ENCODE results near the gene PHACTR3. TPM values are rescaled to one million over a fixed set of nuclear protein-coding genes. Genes with fewer than 3 reads are reported as not detected.

PHACTR3 gene
- total RNA-seq, 6 experiments from 2014 or later, result 0.12 to 0.35 (median 0.23) TPM; not detected in 2

DNA sequence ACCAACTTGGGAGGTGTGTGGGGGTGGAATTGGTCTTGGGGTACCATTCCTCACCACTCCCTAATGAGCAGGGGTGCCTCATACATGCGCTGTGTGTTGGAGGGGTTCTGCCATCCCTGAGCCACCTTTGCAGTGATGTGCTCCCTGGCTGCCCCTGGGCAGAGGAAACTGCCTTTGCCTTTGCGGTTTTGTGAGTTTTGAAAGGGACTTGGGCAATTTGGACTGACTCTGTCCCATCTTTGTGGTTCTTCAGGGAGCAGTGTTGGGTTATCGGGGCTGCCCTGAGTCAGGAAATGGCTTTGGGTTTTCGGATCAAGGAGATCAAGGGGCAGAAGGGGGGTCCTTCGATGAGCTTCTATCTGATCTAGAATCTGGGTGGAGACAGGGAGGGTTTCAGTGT is 3.9 kb upstream of the PHACTR3 start:
- Histone ChIP-seq H3K4me1 (no peaks in the 10 kb centered on the region), H3K4me3 (no peak overlapping the region), H3K27ac (no peak overlapping the region), H3K36me3 (no peaks in the 10 kb centered on the region), H3K9me3 (no peaks in the 10 kb centered on the region), H3K27me3 (no peaks in the 10 kb centered on the region)
- DNase-seq, result peak in 1 of 3 donors; percentile 20
- WGBS (ENCODE audit: insufficient coverage, low coverage, low lambda C conversion rate, missing lambda C conversion rate), result 46% methylated on average over 3 of the region's 5 CpGs
- ATAC-seq, result no peak
- TF ChIP-seq, protein P1, sequence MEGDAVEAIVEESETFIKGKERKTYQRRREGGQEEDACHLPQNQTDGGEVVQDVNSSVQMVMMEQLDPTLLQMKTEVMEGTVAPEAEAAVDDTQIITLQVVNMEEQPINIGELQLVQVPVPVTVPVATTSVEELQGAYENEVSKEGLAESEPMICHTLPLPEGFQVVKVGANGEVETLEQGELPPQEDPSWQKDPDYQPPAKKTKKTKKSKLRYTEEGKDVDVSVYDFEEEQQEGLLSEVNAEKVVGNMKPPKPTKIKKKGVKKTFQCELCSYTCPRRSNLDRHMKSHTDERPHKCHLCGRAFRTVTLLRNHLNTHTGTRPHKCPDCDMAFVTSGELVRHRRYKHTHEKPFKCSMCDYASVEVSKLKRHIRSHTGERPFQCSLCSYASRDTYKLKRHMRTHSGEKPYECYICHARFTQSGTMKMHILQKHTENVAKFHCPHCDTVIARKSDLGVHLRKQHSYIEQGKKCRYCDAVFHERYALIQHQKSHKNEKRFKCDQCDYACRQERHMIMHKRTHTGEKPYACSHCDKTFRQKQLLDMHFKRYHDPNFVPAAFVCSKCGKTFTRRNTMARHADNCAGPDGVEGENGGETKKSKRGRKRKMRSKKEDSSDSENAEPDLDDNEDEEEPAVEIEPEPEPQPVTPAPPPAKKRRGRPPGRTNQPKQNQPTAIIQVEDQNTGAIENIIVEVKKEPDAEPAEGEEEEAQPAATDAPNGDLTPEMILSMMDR (IDR thresholded peaks at IDR 0.05), result no peak
- TF ChIP-seq POLR2A (IDR thresholded peaks at IDR 0.05), result no peak
- intact Hi-C loops (cut with DNase I), result no loop called here

DNA sequence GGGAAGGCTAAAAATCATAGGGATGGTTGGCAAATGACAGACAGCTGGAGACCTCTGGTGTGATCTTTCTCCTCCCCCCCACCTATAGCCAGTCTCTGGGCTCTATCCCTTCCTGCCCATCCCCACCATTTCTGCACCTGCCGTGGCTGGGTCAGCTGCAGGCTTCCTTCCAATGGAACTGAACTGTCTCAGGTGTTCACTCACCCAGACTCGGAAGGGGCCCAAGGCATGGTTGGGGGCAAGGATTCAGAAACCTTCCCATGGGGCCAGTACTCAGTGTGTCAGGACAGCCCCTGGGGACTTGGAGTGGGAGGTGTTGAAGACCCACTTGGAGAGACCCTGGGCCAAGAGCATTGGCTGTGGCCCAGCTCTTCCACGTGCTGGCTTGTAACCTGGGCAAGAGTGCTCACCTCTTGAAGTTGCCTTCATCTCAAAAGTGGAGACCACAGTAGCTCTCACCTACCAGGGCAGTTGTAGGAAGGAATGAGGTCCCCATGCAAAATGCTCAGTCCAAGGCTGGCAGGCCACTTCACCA is 1.7 kb upstream of the PHACTR3 start:
- intact Hi-C loops (cut with DNase I), result no loop called here
- H3K4me1 ChIP-seq, result no peaks in the 10 kb centered on the region
- TF ChIP-seq, protein P1 (IDR thresholded peaks at IDR 0.05), result no peak
- no peak for TF ChIP-seq POLR2A (IDR thresholded peaks at IDR 0.05)
- WGBS (ENCODE audit: insufficient coverage, low coverage, low lambda C conversion rate, missing lambda C conversion rate), result 58% methylated on average over 2 of the region's 3 CpGs
- H3K36me3 ChIP-seq, result no peaks in the 10 kb centered on the region
- no peak for ATAC-seq
- peak in 1 of 3 donors; percentile 10 for DNase-seq
- no peaks in the 10 kb centered on the region for H3K27me3 ChIP-seq
- no peaks in the 10 kb centered on the region for H3K9me3 ChIP-seq
- no peak overlapping the region for H3K27ac ChIP-seq
- no peak overlapping the region for H3K4me3 ChIP-seq

DNA sequence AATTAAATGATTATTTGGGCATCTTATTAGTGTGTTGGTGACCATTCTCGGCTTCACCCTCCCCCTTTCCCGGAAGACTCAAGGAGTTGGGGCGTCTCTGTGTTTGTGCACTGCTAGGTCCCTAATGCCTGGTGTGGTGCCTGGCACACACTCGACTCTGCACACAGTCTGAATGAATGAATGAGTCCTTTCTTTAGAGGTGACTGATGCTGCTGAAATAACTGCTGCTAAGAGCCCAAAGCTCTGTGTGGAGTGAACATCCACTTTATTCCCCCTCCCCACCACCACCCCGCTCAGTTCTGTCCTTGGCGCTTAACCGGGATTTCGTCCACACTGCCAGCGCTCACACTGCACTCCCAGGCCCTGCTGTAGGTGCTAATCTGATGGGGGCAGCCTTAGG is 1.2 kb upstream of the PHACTR3 start:
- H3K9me3 ChIP-seq, result no peaks in the 10 kb centered on the region
- ATAC-seq (no peak), DNase-seq (peak in 1 of 3 donors; percentile 31)
- H3K27me3 ChIP-seq, result no peaks in the 10 kb centered on the region
- WGBS (ENCODE audit: insufficient coverage, low coverage, low lambda C conversion rate, missing lambda C conversion rate), result 57% methylated on average over 6 of the region's 9 CpGs
- no peak overlapping the region for H3K4me3 ChIP-seq
- TF ChIP-seq POLR2A (IDR thresholded peaks at IDR 0.05), result no peak
- TF ChIP-seq, protein P1 (IDR thresholded peaks at IDR 0.05), result no peak
- H3K4me1 ChIP-seq, result no peaks in the 10 kb centered on the region
- intact Hi-C loops (cut with DNase I), result no loop called here
- no peaks in the 10 kb centered on the region for H3K36me3 ChIP-seq
- H3K27ac ChIP-seq, result no peak overlapping the region

DNA sequence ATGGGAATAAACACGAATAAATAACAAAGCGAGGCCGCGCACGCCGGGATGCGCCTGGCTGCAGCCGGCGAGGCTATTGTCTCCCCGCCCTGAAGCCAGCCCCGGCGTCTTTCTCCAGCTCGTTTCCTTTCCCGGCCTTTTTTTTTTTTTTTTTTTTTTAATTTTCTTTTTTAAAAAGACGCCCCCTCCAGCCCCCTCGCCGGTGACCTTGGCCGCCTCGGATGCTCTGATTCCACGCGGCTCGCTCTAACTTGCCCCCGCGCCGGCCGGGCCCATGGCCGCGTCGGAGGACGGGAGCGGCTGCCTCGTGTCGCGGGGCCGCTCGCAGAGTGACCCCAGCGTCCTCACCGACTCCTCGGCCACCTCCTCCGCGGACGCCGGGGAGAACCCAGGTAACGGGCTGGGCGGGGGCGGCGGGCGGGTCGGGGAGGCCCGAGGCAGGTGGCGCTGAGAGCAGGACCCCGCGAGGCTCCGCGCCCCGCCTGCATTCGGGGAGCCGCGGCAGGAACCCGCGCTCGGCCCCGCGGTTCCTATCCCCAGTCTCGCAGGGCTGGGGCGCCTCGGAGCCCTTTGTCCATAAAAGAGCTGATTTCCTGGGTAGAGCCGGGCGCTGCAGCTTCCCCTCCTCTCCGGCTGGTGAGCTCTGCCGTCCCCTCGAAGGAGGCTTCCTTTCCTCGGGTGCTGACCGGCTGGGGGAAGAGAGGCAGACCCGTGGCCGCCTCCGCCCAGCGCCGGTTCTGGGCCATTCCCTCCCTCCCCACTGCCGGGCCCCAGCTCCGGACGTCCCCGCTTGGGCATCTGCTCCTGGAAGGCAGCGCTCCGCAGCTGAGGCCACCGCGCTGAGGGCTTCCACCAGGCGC is 631 bp downstream of the PHACTR3 start:
- H3K36me3 ChIP-seq, result no peaks in the 10 kb centered on the region
- no peaks in the 10 kb centered on the region for H3K4me1 ChIP-seq
- TF ChIP-seq, protein P1 (IDR thresholded peaks at IDR 0.05), result no peak
- TF ChIP-seq POLR2A (IDR thresholded peaks at IDR 0.05), result no peak
- no peak for DNase-seq
- no peaks in the 10 kb centered on the region for H3K27me3 ChIP-seq
- intact Hi-C loops (cut with DNase I), result no loop called here
- no peak overlapping the region for H3K27ac ChIP-seq
- WGBS (ENCODE audit: insufficient coverage, low coverage, low lambda C conversion rate, missing lambda C conversion rate), result 3% methylated on average over 29 of the region's 88 CpGs
- ATAC-seq, result peak in 1 of 4 donors; percentile 30
- no peak overlapping the region for H3K4me3 ChIP-seq
- H3K9me3 ChIP-seq, result no peaks in the 10 kb centered on the region

All from right lobe of liver (tissue), 6 donors.